KMS-11 (cell line): ENCODE results near the gene MAP4K3.

Experiments
- H2AFZ ChIP-seq: fragments of 200-600 bp; sonication (generic); 2 replicates; pipeline ENCODE4 v1.6.1; 2016; ENCODE audit warnings: antibody characterized with exemption, mixed run types, low read depth
- H3K27ac ChIP-seq: fragments of 200-600 bp; sonication (generic); 2 replicates; pipeline ENCODE4 v1.6.1; 2016; ENCODE audit warnings: mild to moderate bottlenecking, mixed run types
- H3K27me3 ChIP-seq: fragments of 200-600 bp; sonication (generic); 2 replicates; pipeline ENCODE4 v1.6.1; 2017; ENCODE audit warnings: mild to moderate bottlenecking, low read depth, mixed run types, moderate library complexity; ENCODE audit not compliant: insufficient read depth
- H3K36me3 ChIP-seq: fragments of 200-600 bp; sonication (generic); 2 replicates; pipeline ENCODE4 v1.6.1; 2017; ENCODE audit warnings: mild to moderate bottlenecking, mixed run types; ENCODE audit not compliant: insufficient read depth
- H3K4me1 ChIP-seq: fragments of 200-600 bp; sonication (generic); 2 replicates; pipeline ENCODE4 v1.6.1; 2016; ENCODE audit warnings: mild to moderate bottlenecking, low read depth, mixed run types; ENCODE audit not compliant: poor library complexity, severe bottlenecking
- H3K4me2 ChIP-seq: fragments of 200-600 bp; sonication (generic); 2 replicates; pipeline ENCODE4 v1.7.0; 2016; ENCODE audit warnings: mild to moderate bottlenecking, mixed run types
- H3K4me3 ChIP-seq: fragments of 200-600 bp; sonication (generic); IDR thresholded peaks from 2 replicates; pipeline ENCODE4 v1.6.1; 2017; ENCODE audit warnings: low read depth, low read length, mixed read lengths; ENCODE audit not compliant: insufficient read depth
- H3K79me2 ChIP-seq: fragments of 200-600 bp; sonication (generic); 2 replicates; pipeline ENCODE4 v1.6.1; 2016; ENCODE audit warnings: low read depth, mixed run types; ENCODE audit not compliant: insufficient read depth
- H3K9ac ChIP-seq: fragments of 200-600 bp; sonication (generic); 2 replicates; pipeline ENCODE4 v1.6.1; 2016; ENCODE audit warnings: mild to moderate bottlenecking, mixed run types
- H4K20me1 ChIP-seq: fragments of 200-600 bp; sonication (generic); 2 replicates; pipeline ENCODE4 v1.6.1; 2016; ENCODE audit warnings: mild to moderate bottlenecking, mixed run types; ENCODE audit not compliant: insufficient read depth
- CTCF ChIP-seq: fragments of 200-600 bp; sonication (generic); conservative IDR thresholded peaks from 2 replicates; pipeline ENCODE4 v1.6.1; 2017; ENCODE audit warnings: low read depth, mild to moderate bottlenecking, antibody characterized with exemption, low read length, moderate library complexity, mixed read lengths

Gene MAP4K3

DNA sequence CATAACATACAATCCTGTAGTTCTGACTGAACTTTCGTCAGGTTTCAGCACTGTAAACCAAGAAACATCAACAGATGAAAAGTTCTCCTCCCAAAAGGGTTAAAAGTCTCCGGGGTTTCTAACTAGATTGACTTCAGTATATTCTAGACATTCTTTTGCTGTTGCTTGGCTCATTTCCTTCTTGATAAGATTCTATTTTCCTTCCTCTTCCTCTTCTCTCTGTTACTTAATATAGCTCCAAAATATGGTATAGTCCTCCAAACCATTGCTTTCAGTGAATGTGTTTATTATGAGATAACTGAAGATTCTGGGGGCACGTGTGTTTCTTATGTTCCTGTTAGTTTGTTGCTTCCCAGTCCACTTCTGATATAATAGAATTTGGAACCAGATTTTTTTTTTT, 46.4 kb upstream of the MAP4K3 start:
- H3K4me2 ChIP-seq: no peak overlapping the region
- H3K9ac ChIP-seq: no peak overlapping the region
- H3K27me3 ChIP-seq: no peaks in the 10 kb centered on the region
- no peak overlapping the region for H3K4me3 ChIP-seq
- H3K79me2 ChIP-seq: no peaks in the 10 kb centered on the region
- H3K27ac ChIP-seq: no peak overlapping the region
- no peak for TF ChIP-seq CTCF
- H2AFZ ChIP-seq: no peak overlapping the region
- no peaks in the 10 kb centered on the region for H3K4me1 ChIP-seq
- H4K20me1 ChIP-seq: no peaks in the 10 kb centered on the region
- no peaks in the 10 kb centered on the region for H3K36me3 ChIP-seq

- H3K27ac ChIP-seq: no peak overlapping the region
- no peak overlapping the region for H3K4me2 ChIP-seq
- H3K4me3 ChIP-seq: no peak overlapping the region
- H3K79me2 ChIP-seq: no peaks in the 10 kb centered on the region
- H2AFZ ChIP-seq: no peak overlapping the region
- no peaks in the 10 kb centered on the region for H3K36me3 ChIP-seq
- no peak for TF ChIP-seq CTCF
- no peaks in the 10 kb centered on the region for H3K27me3 ChIP-seq
- no peaks in the 10 kb centered on the region for H3K4me1 ChIP-seq
- H3K9ac ChIP-seq: no peak overlapping the region
- H4K20me1 ChIP-seq: no peaks in the 10 kb centered on the region
These were observed 44.5 kb upstream of the MAP4K3 start for GRCh38 chr2:39481611-39482010.

- Histone ChIP-seq H3K4me1 (no peaks in the 10 kb centered on the region), H2AFZ (no peak overlapping the region), H4K20me1 (no peaks in the 10 kb centered on the region), H3K4me3 (no peak overlapping the region), H3K4me2 (no peak overlapping the region), H3K79me2 (no peaks in the 10 kb centered on the region), H3K9ac (no peak overlapping the region), H3K27ac (no peak overlapping the region), H3K36me3 (no peaks in the 10 kb centered on the region), H3K27me3 (no peaks in the 10 kb centered on the region)
- no peak for TF ChIP-seq CTCF
These were observed 42.6 kb upstream of the MAP4K3 start for GRCh38 chr2:39479696-39480095.

DNA sequence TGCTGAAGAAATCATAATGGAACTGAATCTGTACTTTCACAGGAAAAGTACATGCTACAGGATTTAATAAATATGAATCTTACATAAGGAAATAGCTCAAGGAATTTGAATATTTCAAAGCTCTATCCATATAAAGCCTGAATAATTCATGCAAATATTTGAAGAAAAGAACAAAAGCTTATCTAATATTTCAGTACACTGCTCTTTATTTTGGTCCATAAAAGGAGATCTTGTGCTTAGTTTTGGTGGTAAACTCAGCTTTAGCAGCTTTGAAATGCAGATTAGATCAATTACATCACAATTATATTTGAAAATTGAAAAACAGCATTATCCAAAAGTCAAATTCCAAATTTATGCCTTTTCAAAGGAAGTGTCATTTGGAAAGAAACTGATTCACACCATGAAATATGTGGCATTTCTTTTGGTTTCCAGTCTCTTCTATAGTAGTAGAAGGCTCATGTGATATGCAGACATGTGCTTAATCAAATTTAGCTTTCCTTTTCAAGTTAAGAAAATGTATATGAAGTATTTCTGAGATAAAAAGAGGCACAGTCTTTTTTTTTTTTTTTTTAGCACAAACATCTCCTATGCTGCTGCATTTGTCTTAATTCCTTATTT, 42.1 kb upstream of the MAP4K3 start:
- H3K4me2 ChIP-seq: no peak overlapping the region
- no peak overlapping the region for H2AFZ ChIP-seq
- no peak for TF ChIP-seq CTCF

More for the DNA sequence above, 42.1 kb upstream of the MAP4K3 start:
- H3K27ac ChIP-seq: no peak overlapping the region
- no peak overlapping the region for H3K4me3 ChIP-seq
- H3K4me1 ChIP-seq: no peaks in the 10 kb centered on the region
- H3K79me2 ChIP-seq: no peaks in the 10 kb centered on the region
- H4K20me1 ChIP-seq: no peaks in the 10 kb centered on the region
- no peak overlapping the region for H3K9ac ChIP-seq
- no peaks in the 10 kb centered on the region for H3K27me3 ChIP-seq
- no peaks in the 10 kb centered on the region for H3K36me3 ChIP-seq
